ENCODE measurements around the gene SERPINF2.
"Not testable (repeated sequence)": the region's sequence is repeated elsewhere in the genome, so short reads cannot be mapped to it uniquely, and the experiment has no call there.

SERPINF2 gene

GRCh38 chr17:1735418-1735817 is 7.3 kb upstream of the SERPINF2 start:
- DNase-seq (ENCODE audit: low spot score), result no peak

GRCh38 chr17:1735834-1736347 is 6.8 kb upstream of the SERPINF2 start:
- no peak for DNase-seq (ENCODE audit: low spot score)

GRCh38 chr17:1736348-1737281 is 6.1 kb upstream of the SERPINF2 start:
- no peak for DNase-seq (ENCODE audit: low spot score)

- DNase-seq (ENCODE audit: low spot score), result no peak
These were observed 5.0 kb upstream of the SERPINF2 start for GRCh38 chr17:1737531-1738291.

GRCh38 chr17:1741899-1742298 is 772 bp upstream of the SERPINF2 start:
- not testable (repeated sequence) for DNase-seq (ENCODE audit: low spot score)

GRCh38 chr17:1743088-1743439 is 393 bp downstream of the SERPINF2 start:
- no peak for DNase-seq (ENCODE audit: low spot score)

- DNase-seq (ENCODE audit: low spot score), result no peak
These were observed 2.2 kb downstream of the SERPINF2 start for GRCh38 chr17:1744551-1745512.

- DNase-seq (ENCODE audit: low spot score), result no peak
These were observed 2.9 kb downstream of the SERPINF2 start for GRCh38 chr17:1745513-1746020.

GRCh38 chr17:1746975-1747543 is 4.4 kb downstream of the SERPINF2 start:
- DNase-seq (ENCODE audit: low spot score), result no peak

GRCh38 chr17:1750628-1751027 is 8.0 kb downstream of the SERPINF2 start:
- DNase-seq (ENCODE audit: low spot score), result no peak

- DNase-seq (ENCODE audit: low spot score), result no peak
These were observed 10.0 kb downstream of the SERPINF2 start for GRCh38 chr17:1752425-1753262.

GRCh38 chr17:1753767-1754429 is 11.2 kb downstream of the SERPINF2 start:
- DNase-seq (ENCODE audit: low spot score), result no peak

GRCh38 chr17:1754430-1755112 is 11.9 kb downstream of the SERPINF2 start:
- DNase-seq (ENCODE audit: low spot score), result no peak

GRCh38 chr17:1755252-1755826 is 12.7 kb downstream of the SERPINF2 start:
- no peak for DNase-seq (ENCODE audit: low spot score)

- DNase-seq (ENCODE audit: low spot score), result no peak
These were observed 13.2 kb downstream of the SERPINF2 start for GRCh38 chr17:1755827-1756262.

GRCh38 chr17:1758807-1759206 is 16.1 kb downstream of the SERPINF2 start:
- DNase-seq (ENCODE audit: low spot score), result no peak

GRCh38 chr17:1759529-1759928 is 16.9 kb downstream of the SERPINF2 start:
- no peak for DNase-seq (ENCODE audit: low spot score)

GRCh38 chr17:1762233-1762900 is 19.7 kb downstream of the SERPINF2 start:
- peak; percentile 45 for DNase-seq (ENCODE audit: low spot score)

Data from D341Med (cell line).